Esophagus muscularis mucosa (tissue), 4 donors: ENCODE results near the gene CRIP2.

Experiments
- CTCF ChIP-seq, 3 experiments: fragments of 200-600 bp in 2 of 3; fragments of 450-650 bp in 1 of 3; sonication (generic) in 2 of 3; IDR thresholded peaks; one replicate each; pipeline ENCODE4 v1.5.1; 2017 to 2019; ENCODE audit warnings: antibody characterized with exemption in 3 of 3, mild to moderate bottlenecking in 2 of 3, moderate library complexity in 1 of 3
- EP300 ChIP-seq: sonication (generic); formaldehyde crosslinking; IDR thresholded peaks from one replicate; pipeline ENCODE4 v1.6.1; 2017; ENCODE audit warnings: antibody characterized with exemption
- POLR2A ChIP-seq: fragments of 450-650 bp; IDR thresholded peaks from one replicate; pipeline ENCODE4 v1.6.1; 2017; ENCODE audit warnings: antibody characterized with exemption, moderate library complexity, mild to moderate bottlenecking, low read depth
- POLR2AphosphoS5 ChIP-seq, 2 donors: sonication (generic); formaldehyde crosslinking; IDR thresholded peaks; one replicate each; pipeline ENCODE4 v1.6.1; 2017; ENCODE audit warnings: antibody characterized with exemption in 2 of 2

GRCh38 chr14:105481886-105482457 lies 7.4 kb downstream of the CRIP2 start:
- TF ChIP-seq POLR2A (no peak), EP300 (no peak), CTCF (IDR thresholded peaks at IDR 0.05) (peak in 2 of 3 experiments; percentile 11 to 13), POLR2AphosphoS5 (IDR thresholded peaks at IDR 0.05) (peak; percentile 63 to 70)
